ENCODE results near the gene SCARB2.
A peak's percentile ranks its signal among the peaks of the same experiment; 100 is the strongest.

The SCARB2 gene

GRCh38 chr4:76219299-76220055 is 5.9 kb upstream of the SCARB2 start:
- no peak for DNase-seq

- no peak for DNase-seq
Measured at GRCh38 chr4:76216975-76217814, 3.6 kb upstream of the SCARB2 start.

- DNase-seq, result no peak
Measured at GRCh38 chr4:76216524-76216923, 2.9 kb upstream of the SCARB2 start.

GRCh38 chr4:76215077-76215476 is 1.5 kb upstream of the SCARB2 start:
- DNase-seq, result no peak

GRCh38 chr4:76214177-76214675 is 602 bp upstream of the SCARB2 start:
- DNase-seq, result no peak

- DNase-seq, result no peak
Measured at GRCh38 chr4:76212851-76213414, 691 bp downstream of the SCARB2 start.

GRCh38 chr4:76211769-76212708 is 1.6 kb downstream of the SCARB2 start:
- DNase-seq, result no peak

- no peak for DNase-seq
Measured at GRCh38 chr4:76210452-76210851, 3.2 kb downstream of the SCARB2 start.

- DNase-seq, result no peak
Measured at GRCh38 chr4:76209881-76210280, 3.7 kb downstream of the SCARB2 start.

- no peak for DNase-seq
Measured at GRCh38 chr4:76208005-76208765, 5.4 kb downstream of the SCARB2 start.

- DNase-seq, result peak; percentile 29
Measured at GRCh38 chr4:76207549-76207948, 6.1 kb downstream of the SCARB2 start.

GRCh38 chr4:76206222-76206942 is 7.2 kb downstream of the SCARB2 start:
- no peak for DNase-seq

- DNase-seq, result no peak
Measured at GRCh38 chr4:76205476-76205875, 8.1 kb downstream of the SCARB2 start.

- DNase-seq, result no peak
Measured at GRCh38 chr4:76204936-76205335, 8.7 kb downstream of the SCARB2 start.

- no peak for DNase-seq
Measured at GRCh38 chr4:76203541-76203940, 10.1 kb downstream of the SCARB2 start.

- peak; percentile 66 for DNase-seq
Measured at GRCh38 chr4:76201276-76201675, 12.3 kb downstream of the SCARB2 start.

- DNase-seq, result no peak
Measured at GRCh38 chr4:76200771-76201231, 12.8 kb downstream of the SCARB2 start.

GRCh38 chr4:76199664-76200211 is 13.9 kb downstream of the SCARB2 start:
- no peak for DNase-seq

- peak; percentile 91 for DNase-seq
Measured at GRCh38 chr4:76198411-76199237, 15.0 kb downstream of the SCARB2 start.

- peak; percentile 96 for DNase-seq
Measured at GRCh38 chr4:76197971-76198410, 15.6 kb downstream of the SCARB2 start.
